GM19035 (cell line): Measurements from ENCODE around the gene SNX20.

Experiments used
- ATAC-seq: cut with Tn5 transposase; IDR thresholded peaks from one replicate; pipeline ENCODE4 v1.9.1; 2021; ENCODE audit not compliant: unreplicated experiment

The SNX20 gene

DNA sequence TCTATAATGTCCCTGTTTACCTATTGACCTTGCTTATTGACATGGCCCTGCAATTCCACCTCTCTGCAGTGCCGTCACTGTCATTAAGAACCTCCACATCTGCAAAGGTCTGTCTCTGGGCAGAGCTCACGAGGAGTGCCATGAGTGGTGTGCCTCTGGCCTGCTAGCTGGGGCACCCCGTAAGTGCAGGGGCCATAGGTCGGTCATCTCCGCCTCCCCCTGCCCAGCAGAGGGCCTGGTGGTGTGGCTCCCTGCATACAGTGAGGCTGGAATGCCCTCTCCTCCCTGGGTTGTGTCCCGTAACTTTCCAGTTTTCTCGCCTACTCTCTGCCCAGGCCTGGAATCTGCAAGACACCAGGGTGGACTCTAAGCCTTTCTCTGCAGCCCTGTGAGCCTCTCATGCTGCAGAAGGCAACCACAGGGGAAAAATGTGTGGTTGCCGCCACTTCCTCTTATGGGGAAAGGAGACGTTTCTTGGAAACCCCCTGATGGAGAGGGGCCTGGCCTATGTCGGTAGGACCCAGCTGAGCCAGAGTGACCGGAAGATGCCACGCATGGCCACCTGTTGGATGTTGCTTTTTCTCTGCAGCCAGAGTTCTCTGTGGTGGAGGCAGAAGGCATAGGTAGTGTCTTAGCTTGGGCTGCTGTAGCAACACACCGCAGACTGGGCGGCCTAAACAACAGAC lies 2.7 kb upstream of the SNX20 start:
- peak; percentile 58 for ATAC-seq

DNA sequence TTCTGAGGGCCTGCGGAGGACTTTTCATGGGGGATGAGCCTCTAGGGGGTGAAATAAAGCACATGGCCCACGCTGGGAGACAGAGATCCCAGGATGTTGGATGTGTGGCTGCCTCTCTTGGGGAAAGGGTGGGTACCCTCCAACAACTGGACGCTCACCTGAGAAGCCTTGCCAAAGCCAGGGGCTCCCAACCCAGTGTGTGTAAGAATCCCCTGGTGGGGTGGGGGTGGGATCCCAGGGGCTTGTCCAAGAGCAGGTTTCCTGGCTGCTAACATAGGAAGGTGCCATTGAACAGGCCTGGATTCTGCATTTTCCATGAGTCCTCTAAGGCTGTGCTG lies 587 bp downstream of the SNX20 start:
- ATAC-seq, result no peak

DNA sequence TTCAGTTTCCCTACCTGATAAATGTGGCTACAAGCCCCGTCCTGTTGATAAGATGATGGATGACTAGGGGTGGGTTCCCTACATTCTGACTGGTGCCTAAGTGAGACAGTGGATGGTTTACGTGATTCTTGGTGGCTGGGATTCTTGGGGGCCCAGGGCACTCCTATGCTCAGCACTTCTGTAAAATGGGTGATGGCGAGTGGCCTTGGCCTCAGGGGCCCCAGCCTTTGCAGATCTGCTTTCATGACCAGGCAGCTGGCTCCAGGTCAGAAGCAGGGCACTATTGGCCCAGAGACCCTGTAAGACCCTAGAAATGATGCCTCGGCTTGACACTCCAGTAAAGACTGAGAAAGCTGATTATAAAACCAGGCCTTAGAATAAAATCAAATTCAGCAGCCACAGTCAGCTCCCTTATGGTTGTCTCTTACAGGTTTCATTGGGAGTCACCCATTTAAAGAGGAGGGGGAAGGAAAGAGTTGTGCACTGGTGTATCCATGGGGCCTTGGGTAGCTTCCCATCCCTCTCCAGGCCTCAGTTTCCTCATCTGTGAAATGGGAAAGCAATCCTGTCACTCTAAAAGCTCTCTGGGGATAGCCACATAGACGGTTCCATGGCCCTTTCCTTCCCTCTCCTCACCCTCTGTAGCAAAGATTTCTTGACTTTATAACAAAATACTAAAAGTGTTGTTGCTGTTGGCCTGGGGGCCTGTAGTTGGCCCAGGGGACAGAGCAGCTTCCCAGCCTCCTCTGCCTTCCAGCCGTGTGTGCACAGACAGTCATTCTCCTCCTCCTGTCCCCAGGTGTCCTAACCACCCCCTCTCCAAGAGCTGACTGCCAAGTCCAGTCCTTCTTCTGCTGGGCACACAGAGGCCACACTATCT lies 1.2 kb downstream of the SNX20 start:
- ATAC-seq, result no peak

DNA sequence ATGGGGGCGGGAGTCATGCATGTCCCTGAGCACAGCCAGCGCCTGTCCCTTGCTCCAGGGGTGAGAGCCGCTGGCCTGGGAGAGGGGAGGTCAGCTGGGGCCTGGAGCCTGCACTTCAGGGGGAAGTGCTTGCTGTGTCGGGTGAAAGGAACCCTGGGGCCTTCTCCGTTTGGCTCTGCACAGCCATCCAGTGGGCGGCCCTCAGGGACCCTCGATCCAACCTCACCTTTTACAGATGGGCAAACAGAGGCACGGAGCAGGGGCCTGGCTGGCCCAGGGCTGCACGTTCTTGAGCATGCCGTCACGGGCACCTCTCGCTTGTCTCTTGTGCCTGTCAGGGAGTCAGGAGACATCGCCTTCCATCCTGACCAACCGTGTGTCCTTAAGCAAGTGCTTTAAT lies 1.8 kb downstream of the SNX20 start:
- ATAC-seq, result no peak

DNA sequence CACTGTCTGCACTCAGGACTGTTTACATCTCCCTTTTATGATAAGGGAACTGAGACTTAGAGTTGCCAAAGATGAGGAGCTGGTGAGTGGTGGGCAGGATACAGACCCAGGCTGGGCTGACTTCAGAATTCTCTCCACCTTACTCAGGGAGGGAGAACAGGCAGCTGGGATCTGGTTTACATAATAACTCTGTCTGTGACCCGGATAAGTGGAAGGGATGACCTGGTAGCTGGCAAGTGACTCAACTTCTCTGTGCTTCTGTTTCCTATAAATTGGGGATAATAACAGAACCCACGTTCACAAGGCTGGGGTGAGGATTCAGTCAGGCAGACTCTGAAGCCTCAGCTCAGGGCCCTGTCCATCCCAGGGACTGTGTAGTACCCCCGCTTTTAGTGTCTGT lies 2.6 kb downstream of the SNX20 start:
- no peak for ATAC-seq

DNA sequence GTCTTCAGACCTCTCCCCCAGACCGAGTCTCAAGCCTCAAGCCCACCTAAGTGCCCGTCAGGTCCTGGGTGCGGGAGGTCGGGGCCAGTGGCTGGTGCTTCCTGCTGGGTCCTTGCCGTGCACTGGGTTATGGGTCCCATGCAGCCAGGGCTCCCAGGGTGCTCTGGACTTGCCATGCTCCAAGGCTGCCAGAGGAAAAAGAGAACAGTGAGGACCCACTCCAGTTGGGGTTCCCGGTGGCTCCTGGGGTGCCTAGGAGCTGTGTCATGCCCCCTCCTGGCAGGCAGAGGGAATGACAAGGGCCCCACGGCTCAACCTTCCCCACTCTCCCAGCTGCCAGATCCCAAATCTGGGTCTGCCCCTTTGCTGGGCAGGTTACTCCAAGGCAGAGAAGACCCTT lies 3.8 kb downstream of the SNX20 start:
- no peak for ATAC-seq

DNA sequence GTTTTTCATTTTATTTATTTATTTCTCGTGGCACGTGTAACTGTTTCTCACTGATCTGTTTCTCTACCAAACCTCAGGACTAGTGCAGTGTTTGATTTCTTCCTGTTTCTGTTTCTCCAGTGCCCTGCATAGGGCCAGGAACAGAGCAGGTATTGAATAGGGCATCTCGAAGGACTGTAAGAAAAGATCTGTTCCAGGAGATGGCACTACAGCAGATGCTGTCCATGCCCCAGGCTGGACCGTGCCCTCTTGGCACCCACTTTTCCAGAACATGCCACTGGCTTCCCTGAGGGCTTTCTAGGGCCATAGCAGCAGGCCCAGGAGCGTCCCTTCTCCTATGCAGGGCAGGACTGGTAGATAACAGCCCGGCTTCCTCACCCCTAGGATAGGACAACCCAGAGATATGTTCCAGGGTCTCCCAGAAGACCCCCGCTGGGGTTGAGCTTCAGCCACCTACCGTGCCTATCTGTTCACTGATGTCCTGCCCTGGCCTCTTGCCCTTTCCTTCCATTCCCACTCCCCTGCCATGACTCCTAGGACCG lies 4.4 kb downstream of the SNX20 start:
- no peak for ATAC-seq

DNA sequence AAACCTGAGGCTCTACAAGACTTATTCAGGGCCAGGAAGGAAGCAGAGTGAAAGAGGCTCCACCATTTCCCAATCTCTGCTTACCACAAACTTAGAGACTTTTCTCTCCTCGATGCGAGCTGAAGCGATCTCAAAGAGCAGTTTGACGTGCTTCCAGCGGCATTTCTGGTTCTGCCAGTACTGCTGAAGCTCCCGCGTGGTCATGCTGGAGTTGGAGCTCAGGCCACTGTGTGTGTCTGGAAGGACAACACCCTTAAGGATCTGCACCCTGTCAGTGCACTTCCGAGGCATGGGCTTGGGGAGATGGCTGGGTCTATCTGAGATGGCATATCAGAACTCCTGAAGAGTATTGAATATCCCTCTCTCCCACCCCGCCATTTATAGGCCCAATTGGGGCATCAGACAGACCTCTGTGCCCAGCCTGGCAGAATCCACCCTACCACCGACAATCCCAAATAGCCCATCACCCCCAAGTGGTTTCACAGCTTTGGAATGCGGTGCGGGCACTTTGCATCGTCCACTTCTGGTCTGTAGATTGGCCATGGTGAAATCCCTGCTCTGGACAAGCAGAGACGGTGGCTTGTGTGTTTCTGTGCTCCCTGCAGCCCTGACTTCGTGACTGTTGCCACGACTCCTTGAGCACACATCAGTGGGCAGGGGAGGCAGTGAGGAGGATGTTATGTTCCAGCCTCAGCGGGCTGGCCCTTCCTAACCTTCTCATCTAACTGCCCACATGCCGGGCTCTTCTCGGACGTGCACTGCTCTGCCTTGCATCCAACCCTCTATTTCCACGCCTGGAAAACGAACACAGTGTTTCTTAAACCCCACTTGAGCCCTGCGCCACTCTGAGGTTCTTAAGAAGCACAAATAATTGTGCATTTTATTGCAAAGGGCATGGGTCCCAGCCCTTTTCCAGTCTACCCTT lies 5.2 kb downstream of the SNX20 start:
- no peak for ATAC-seq

DNA sequence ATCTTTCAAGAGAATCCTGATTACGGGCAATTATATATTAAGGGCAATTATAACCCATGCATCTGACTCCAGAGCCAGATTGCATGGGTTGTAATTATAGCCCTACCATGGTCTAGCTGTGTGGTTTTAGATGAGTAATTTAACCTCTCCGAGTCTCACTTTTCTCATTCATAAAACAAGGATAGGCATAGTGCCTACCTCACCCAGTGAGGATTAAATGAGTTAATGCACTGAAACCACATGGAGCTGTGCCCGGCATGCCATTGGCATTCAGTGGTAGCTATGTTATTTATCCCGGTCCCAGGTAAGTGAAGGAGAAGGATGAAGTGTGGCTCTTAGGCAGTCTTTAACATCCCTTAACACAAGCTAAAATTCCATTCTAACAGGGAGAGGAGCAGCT lies 6.3 kb downstream of the SNX20 start:
- no peak for ATAC-seq

DNA sequence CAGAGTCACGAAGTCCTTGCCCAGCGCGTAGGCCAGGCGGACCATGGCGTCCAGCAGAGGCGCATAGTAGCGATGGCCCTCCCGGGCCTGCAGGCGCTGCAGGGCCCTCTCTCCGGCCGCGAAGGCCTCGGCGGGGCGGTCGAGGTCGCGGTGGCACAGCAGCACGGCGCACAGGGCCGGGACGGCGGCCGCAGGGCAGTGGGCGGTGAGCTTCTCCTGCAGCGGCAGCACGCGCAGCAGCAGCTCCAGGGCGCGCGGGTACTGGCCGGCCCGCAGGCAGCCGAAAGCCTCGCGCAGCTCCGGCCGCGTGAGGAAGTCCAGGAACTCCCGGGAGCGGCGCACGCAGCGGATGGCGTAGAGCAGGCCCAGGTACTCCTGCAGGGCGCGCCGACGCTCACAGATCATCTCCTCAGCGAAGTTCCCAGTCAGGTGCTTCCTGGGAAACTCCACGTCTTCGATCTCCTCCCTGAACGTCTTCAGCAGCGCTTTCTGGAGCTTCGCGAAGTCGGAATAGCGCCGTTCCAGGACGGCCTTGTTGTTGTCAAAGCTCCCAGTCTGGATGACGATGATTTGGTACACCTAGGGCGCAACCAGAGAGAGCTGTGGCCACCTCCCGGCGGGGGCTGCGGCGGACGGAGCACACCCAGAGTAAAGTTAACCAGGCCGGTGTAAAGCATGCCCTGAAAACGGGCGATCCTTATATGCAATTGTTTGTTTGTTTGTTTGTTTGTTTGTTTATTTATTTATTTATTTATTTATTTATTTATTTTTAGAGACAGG lies 7.4 kb downstream of the SNX20 start:
- no peak for ATAC-seq

DNA sequence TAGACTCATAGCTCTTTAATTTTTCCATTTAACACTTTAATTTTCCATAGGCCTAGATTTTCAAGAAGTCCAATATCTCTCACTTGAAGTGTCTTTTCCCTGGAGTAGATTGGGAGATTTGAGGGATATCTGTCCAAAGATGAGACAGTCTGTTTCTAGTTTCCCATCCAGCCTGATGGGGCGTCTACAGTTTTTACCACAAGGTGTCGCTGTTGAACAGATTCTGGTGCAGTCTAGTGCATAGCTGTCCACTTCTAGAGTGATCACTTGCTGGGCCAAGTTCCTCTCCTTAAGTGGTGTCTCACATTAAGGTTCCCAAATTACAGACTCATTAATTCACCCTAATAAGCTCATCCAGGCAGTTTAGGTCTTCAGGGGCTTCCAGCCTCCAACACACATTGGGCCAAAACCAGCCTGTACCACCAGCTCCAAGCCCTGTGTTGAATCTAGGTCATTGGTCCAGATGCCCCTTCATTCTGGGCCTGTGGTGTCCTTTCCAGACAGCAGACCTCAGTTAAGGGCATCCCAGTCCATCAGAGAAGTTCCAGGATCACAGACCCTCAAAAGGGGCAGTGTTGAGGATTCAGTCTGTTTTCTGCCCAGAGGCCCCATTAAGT lies 9.4 kb downstream of the SNX20 start:
- ATAC-seq, result no peak

DNA sequence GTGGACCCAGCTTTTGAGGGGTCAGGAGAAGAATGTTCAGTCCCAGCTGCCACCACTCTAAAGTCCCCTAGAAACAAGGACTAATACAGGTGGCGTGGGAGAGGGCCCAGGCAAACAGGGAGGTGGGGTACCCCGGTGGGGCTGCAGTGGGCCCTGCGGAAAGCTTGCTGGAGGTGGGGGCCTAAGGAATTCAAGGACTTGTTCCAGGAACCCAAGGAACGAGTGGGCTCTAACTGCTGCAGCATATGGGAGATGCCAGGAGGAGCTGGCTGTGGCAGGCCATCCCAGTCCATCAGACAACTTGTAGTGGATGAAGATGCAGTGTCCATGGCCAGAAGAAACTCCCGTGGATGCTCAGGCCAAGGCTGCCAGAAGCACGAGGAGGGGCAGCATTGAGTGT lies 10.6 kb downstream of the SNX20 start:
- ATAC-seq, result no peak

DNA sequence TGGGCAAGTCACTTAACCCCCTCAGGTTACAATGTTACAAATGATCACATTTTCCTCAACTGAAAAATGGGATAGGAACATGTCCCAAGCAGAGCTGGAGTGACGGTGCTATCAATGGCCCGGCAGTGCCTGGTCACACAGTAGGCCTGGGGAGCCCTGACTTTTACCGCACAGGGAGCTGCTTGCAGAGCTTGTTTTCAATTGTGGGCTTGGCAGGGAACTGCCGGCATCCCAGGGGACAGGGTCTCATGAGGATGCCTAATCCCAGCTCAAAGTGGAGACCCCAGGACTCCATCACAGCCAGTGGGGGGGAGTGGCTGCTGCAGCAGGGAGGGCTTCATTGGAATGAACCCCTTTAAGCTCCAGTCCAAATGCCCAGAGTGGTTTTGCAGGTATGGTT lies 11.4 kb downstream of the SNX20 start:
- no peak for ATAC-seq

DNA sequence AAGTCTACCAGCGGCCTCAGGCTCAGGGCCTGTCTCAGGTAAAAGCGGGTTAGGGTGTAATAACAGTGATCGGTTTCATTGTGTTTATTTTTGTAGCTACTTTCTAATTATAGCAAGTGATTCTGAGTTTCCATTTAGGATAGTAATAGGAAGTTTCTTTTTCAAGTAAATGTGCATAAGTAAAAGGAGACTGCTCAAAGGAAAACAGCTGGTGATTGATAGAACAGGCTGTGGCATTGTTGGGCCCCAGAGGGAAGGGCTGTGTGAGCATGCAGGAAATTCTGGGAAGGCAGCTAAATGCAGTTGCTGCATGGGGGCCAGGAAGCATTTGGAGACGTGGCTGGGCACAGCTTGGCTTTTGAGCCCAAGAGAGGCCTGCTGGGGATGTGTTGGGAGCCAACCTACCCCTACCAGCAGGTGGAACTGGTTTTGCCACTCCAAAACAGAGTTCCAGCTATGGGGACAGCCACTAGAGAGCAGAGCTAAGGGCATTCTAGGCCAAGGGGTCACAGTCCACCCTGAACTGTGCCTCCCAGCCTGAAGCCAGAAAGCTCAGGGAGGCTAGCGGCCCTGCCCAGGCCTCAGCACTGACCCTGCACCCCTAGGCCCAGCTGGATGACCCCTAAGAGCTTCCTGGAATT lies 12.6 kb downstream of the SNX20 start:
- no peak for ATAC-seq

DNA sequence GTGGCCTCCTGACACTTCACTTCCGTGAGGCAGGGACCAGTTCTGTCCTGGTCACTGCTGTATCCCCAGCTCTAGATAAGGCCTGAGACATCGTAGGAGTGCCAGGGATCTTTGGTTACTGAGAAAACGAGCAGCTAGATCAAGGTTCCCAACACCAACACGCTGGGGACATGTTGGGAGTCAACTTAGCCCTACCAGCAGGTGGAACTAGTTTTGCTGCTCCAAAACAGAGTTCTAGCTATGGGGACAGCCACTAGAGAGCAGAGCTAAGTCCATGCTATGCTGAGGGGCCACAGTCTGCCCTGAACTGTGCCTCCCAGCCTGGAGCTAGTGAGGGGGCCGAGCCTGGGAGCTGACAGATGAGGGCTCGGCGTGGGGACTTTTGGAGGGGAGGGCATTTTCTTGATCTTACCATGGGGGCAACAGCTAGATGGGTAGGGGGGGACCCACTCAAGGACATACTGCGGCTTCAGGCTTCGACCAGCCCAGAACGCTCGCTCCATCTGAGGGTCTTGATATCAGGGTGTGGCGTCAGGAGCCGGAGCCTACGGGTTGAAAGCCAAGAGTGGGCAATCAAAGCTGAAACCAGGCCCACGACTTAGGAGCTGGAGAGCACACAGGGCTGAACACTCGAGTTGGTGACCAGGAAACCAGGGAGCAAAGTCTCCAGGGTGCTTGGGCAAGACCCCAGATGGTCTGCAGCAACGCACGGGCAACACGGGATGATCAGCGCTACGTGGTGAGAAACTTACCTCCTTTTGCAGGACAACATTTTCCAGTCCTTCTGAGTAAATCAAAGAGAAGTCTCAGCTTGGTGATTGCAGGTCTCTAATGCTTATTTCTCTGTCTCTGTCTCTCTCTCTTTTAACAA lies 13.4 kb downstream of the SNX20 start:
- ATAC-seq, result no peak

DNA sequence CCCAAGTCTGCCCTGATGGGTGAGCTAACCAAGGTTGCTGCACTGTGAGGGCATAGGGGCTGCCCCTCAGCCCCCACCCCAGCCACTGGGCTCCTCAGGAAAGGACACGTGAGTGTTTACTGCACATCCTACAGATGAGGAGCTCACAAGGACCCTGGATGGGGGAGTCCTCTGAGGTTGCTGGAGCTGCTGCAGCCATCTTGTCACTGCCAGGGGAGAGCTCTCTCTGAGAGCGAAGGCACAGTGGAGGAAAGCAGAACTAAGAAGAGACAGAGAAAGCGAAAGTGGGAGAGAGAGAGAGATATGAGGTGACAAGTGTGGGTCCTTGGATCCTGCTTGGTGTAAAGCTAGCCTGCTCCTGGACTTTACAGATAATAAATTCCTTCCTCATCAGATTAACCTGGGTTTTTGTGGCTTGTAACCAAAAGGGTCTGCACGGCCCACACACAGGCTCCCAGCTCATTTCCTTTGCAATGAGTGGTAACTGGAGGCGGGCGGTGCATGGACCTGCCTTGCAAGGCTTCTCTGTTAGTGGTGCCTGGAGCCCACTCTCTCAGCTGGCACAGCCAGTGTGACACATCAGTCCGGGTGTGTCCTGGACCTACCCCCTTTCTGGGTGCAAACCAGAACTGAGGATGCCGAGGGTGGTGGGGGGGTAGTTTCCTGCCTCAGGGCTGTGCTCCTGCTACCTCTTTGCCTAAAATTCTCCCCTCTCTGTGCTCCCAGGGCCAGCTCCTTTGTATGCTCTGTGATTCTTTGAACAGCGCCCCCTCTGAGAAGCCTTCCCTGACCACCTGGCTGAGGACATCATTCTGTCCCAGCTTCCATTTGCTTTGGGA lies 14.2 kb downstream of the SNX20 start:
- ATAC-seq, result peak; percentile 79

DNA sequence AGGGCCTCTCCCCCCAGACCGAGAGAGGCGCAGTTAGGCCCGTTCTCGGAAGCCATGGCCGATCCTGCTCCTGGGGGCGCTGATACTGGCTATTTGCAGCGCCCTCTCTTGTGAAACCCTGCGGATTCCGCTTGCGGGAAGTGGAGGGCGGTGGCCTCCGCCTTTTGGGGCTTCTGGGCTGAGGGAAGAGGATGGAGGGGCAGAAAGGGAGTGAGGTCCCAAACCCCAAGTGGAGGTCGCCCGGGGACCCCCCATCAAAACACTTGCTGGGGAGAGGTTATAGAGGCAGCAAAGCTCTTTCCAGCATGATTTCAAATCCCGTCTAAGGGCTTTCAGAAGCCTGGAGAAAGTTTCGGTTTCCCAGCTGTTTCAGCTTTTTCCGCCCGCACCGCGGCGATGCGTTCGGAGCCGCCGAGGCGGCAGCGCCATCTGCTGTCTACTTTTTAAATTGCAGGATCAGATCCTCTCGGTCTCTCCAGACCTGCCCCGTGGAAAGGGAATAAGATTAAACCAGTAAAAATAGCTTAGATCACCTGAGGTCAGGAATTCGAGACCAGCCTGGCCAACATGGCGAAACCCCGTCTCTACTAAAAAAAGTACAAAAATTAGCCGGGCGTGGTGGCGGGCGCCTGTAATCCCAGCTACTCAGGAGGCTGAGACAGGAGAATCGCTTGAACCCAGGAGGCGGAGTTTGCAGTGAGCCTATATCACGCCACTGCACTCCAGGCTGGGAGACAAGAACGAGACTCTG lies 15.8 kb downstream of the SNX20 start:
- peak; percentile 46 for ATAC-seq
